Activated CD4-positive, alpha-beta T cell treated with anti-CD3 and anti-CD28 coated beads for 48 hours (primary cell): Measurements from ENCODE around the gene NLRP7.
"Not testable (repeated sequence)": the region's sequence is repeated elsewhere in the genome, so short reads cannot be mapped to it uniquely, and the experiment has no call there.

Source experiments
- DNase-seq: peaks from one replicate; pipeline ENCODE4 v3.0.0-alpha.2; 2020

The NLRP7 gene

GRCh38 chr19:54947381-54947780 is at the start of gene NLRP7:
TSS of gene NLRP7 (minus strand) at chr19:54947530.
- DNase-seq: no peak

DNA sequence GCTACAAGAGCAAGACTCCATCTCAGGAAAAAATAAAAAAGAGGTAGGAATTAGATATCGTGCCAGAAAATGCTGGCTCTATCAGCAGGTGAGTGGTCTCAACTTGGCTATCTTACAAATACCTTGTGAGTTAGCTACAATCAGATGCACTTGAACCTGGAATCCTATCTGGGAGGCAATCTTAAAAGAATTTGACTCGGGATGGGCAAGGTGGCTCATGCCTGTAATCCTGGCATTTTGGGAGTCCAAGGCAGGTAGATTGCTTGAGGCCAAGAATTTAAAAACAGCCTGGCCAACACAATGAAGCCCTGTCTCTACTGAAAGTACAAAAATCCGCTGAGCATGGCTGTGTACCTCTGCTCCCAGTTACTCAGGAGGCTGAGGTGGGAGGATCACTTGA is 48.2 kb upstream of the NLRP7 start:
- no peak for DNase-seq

GRCh38 chr19:54989531-54989930 is 42.2 kb upstream of the NLRP7 start:
- DNase-seq: not testable (repeated sequence)

- DNase-seq: not testable (repeated sequence)
Measured at GRCh38 chr19:54982562-54982961, 35.2 kb upstream of the NLRP7 start.

DNA sequence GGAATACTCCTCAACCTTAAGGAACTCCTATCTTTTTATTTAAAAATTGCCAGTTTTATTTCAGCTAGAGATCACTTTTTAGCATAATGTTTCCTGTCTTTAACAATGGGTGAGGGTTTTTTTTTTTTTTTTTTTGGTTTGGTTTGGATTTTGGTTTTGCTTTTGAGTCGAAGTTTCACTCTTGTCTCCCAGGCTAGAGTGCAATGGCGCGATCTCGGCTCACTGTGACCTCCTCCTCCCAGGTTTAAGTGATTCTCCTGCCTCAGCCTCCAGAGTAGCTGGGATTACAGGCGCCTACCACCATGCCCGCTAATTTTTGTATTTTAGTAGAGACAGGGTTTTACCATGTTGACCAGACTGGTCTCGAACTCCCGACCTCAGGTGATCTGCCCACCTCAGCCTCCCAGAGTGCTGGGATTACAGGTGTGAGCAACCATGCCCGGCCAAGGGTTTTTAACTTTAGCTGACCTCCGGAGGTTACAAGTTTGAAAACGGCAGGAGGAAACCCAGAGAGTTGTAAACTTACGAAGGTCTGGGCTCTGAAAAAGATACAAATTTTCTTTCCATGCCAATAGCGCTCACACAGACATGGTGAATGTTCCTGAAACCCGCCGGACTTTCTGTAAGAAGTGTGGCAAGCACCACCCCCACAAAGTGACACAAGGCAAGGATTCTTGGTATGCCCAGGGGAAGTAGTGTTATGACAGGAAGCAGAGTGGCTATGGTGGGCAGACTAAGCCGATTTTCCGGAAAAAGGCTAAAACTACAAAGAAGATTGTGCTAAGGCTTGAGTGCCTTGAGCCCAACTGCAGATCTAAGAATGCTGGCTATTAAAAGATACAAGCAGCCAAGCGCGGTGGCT is 26.1 kb upstream of the NLRP7 start:
- peak; percentile 15 for DNase-seq

GRCh38 chr19:54971446-54971845 is 24.1 kb upstream of the NLRP7 start:
- DNase-seq: not testable (repeated sequence)

GRCh38 chr19:54969647-54970046 is 22.3 kb upstream of the NLRP7 start:
- no peak for DNase-seq

DNA sequence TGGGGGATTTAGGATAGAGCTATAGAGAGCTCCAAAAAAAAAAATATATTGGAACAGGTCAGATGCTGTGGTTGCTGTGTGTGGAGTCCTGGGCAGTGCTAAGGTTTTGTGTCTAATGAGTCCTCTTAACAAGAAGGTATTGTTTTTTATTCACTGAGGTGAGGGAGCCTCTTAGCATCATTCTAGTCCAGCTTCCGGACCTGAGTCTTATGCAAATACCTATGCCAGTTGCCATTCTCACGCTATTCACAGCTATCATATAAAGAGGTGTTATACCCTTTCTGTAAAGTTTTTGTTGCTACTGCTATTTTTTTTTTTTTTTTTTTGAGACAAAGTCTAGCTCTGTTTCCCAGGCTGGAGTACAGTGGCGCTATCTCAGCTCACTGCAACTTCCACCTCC is 20.3 kb upstream of the NLRP7 start:
- DNase-seq: no peak

DNA sequence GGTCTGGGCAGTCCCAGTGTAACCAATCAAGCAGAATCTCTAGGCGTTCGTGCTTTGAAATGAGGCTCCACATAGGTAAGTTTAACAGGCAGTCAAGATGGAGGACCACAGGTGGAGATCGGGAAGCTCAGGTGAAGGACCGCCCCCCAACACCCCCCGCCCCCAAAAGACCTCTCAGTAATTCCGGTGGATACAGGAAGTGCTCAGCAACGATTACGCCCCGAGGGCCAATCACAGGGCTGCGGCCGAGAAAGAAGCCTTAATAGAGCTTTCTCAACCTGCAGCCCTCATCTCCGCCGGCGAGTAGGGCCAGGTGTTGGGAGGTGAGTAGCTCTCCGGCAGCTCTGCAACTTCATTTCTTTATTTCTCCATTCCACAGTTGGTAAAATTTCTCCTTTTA is 17.7 kb upstream of the NLRP7 start:
- DNase-seq: not testable (repeated sequence)

DNA sequence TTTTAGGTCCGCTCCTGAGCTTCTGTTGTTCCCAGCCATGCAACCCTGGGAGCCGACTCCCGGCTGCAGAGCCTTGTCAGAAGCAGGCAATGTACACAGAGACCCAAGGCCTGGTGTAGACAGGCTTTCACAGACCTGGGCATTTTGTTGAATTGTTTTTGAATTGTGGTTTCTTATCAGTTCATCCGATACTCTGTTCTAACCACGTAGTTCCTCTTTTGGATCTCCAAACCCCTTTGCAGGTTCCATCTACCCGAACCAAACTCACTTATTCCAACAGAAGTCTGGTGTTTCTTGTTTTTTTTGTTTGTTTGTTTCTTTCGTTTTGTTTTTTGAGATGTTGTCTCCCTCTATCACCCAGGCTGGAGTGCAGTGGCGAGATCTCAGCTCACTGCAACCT is 12.5 kb upstream of the NLRP7 start:
- DNase-seq: no peak

DNA sequence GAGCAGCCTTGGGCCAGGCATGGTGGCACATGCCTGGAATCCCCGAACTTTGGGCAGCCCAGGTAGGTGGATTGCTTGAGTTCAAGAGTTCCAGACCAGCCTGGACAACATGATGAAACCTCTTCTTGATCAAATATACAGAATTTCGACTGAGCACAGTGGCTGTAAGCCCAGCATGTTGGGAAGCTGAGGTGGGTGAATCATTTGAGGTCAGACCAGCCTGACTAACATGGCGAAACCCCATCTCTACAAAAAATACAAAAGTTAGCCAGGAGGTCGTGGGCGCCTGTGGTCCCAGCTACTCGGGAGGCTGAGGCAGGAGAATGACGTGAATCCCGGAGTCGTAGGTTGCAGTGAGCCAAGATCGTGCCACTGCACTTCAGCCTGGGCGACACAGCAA is 8.0 kb upstream of the NLRP7 start:
- no peak for DNase-seq

- not testable (repeated sequence) for DNase-seq
Measured at GRCh38 chr19:54953345-54953713, 6.0 kb upstream of the NLRP7 start.

DNA sequence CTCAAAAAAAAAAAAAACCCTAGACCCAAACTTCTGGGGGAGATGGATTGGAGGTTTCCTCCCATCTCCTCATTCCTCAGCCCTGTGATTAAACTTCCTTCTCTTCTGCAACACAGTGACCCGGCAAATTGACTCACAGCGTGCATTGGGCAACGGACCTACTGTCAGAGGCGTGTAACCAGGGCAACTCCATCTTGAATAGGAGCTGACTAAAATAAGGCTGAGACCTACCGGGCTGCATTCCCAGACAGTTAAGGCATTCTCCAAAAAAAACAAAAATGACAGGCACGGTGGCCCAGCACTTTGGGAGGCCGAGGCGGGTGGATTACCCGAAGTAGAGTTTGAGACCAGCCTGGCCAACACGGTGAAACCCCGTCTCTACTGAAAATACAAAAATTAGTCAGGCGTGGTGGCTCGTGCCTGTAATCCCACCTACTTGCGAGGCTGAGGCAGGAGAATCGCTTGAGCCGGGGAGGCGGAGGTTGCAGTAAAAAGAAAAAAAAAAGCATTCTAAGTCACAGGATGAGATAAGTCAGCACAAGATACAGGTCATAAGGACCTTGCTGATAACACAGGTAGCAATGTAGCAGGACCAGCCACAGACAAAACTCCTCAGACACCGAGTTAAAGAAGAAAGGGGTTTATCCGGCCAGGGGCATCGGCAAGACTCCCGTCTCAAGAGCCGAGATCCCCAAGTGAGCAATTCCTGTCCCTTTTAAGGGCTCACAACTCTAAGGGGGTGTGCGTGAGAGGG is 5.4 kb upstream of the NLRP7 start:
- DNase-seq: no peak

- DNase-seq: not testable (repeated sequence)
Measured at GRCh38 chr19:54950580-54950979, 3.2 kb upstream of the NLRP7 start.

DNA sequence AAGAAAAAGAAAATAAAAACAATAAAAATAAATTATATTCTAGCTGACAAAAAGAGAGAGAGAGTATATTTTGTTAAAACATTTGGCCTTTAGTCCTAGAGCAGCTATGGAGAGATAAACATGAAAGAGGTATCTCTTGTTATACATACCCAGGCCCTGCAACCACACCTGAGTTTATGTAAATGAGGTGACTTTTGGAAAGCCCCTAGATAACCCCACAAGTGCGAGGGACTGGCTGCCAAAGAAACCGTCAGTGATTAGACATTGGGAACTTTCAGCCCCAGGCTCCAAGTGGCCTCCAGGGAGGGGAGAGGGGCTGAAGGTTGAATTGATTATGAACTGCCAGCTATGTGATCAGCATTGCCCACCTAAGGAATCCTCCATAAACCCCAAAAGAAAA is 2.1 kb upstream of the NLRP7 start:
- DNase-seq: no peak

- not testable (repeated sequence) for DNase-seq
Measured at GRCh38 chr19:54943772-54944361, 3.5 kb downstream of the NLRP7 start.

DNA sequence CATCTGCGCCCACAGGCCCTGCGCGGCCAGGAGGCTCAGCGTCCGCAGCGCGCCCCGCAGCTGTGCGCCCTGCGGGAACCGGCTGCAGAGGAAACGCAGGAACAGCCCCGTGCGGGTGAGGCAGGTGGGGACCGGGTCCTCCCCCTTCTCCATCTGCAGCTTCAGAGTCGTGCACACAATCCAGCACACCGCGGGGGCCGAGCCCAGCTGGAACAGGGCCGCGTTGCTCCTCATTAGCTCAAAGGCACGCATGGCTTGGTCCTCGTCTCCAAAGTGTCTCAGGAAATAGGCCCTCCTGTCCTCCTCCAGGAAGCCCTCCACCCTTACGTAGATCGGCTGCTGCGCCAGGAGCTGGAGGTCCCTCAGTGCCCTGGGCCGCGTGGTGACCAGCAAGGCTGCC is 7.8 kb downstream of the NLRP7 start:
- DNase-seq: not testable (repeated sequence)

GRCh38 chr19:54938906-54939305 is 8.4 kb downstream of the NLRP7 start:
- DNase-seq: no peak

DNA sequence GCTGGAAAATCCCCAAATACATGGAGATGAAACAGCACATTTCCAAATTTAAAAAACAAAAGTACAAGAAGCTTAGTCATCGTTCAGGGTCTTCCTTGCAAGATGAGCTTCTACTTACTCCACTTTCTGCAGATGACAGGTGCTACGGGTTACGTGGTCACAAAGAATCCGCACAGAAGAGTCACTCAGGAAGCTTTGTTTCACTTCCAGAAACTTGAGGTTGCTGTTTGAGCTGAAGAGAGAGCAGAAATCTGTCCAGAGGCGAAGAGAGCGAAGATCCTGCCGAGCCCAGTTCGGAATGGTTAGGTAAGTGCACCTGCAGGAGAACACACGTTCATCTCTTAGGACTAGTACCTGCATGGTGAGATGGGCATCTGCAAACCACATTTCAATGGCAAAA is 9.4 kb downstream of the NLRP7 start:
- no peak for DNase-seq

GRCh38 chr19:54928299-54928698 is 19.0 kb downstream of the NLRP7 start:
- no peak for DNase-seq

- DNase-seq: no peak
Measured at GRCh38 chr19:54923276-54923675, 24.1 kb downstream of the NLRP7 start.

DNA sequence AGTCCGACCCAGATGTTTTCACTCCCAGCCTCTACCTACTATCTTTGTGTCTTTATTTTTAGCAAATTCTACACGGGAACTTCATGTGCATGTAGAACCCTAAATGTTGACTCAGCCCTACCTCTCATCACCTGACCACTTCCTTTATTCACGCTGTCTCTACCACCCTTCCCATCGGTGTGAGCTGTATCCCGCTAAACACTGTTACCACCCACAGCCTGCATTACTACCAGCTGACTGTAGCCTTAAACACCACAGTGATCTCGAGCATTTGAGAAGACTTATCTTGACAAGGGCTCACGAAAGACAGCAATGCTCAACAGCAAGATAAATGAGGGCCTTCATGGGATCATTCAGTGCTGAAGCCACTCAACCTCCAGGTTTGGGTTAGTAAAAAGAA is 26.2 kb downstream of the NLRP7 start:
- DNase-seq: no peak

- DNase-seq: peak; percentile 15
Measured at GRCh38 chr19:54919646-54920563, 27.4 kb downstream of the NLRP7 start.
